HG03342 (cell line): ENCODE results near the gene OR6C6.
"Not testable (repeated sequence)": the region's sequence is repeated elsewhere in the genome, so short reads cannot be mapped to it uniquely, and the experiment has no call there.

Experiments
- ATAC-seq: cut with Tn5 transposase; IDR thresholded peaks from one replicate; pipeline ENCODE4 v1.9.1; 2021; ENCODE audit warnings: mild to moderate bottlenecking, moderate library complexity; ENCODE audit not compliant: unreplicated experiment

OR6C6 gene

DNA sequence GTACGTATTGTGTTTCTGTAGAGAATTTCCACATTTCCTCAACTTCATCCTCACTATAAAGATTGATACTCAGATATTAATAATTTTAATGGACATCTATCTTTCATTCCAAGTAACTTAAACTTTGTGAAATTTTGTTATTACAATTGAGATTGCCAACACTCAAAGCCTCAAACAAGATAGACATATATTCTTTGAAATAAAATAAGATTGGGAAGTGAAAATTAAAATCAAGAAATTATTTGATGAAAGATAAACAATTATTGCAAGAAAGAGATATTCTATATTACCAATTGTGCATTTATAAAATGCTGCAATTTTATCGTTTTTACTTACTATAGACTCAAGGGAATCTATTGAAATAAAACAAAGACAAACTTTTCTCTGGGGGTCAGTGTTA is at the start of gene OR6C6:
TSS of gene OR6C6 (minus strand) at position 101 of the 400 bp plus-strand sequence. CDS start 1,337 bp downstream, outside the sequence.
- ATAC-seq, result no peak

GRCh38 chr12:55336002-55336401 is 39.6 kb upstream of the OR6C6 start:
- ATAC-seq, result no peak

DNA sequence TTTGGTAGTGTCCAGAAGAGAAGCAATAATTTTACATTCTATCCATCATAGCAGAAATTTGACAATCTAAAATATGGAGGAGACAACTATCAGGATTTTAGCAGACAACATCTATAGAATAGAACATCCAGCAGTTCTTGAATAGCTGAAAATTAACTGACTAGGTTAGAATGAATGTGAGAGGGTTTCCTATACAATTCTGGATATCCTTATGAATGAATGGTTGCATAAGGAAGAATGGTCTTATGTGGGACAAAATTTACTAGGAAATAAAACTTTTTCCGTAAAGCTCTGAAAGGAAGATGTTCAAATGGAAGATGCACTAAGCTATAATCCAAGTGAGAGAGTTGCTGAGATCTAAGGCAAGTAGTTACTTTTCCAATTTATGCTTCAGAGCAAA is 34.1 kb upstream of the OR6C6 start, which contains the start of gene OR6C3:
TSS of gene OR6C3 (plus strand) at position 301 of the 400 bp plus-strand sequence. CDS start 955 bp downstream, outside the sequence.
- ATAC-seq, result no peak

DNA sequence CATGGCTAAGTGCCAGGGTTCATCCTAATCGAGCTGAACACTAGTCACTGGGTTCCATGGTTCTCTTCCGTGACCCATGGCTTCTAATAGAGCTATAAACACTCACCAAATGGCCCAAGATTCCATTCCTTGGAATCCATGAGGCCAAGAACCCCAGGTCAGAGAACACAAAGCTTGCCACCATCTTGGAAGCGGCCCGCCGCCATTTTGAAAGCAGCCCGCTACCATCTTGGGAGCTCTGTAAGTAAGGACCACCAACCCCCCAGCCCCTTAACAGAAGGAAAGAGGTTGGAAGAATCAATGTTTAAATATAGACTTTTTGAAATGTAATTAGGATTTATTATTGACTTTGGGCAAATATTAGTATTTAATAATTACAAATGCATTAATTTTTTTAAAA is 29.4 kb upstream of the OR6C6 start:
- not testable (repeated sequence) for ATAC-seq

GRCh38 chr12:55320201-55320600 is 23.8 kb upstream of the OR6C6 start:
- ATAC-seq, result no peak

- no peak for ATAC-seq
Observed at GRCh38 chr12:55314043-55314442, 17.7 kb upstream of the OR6C6 start, which contains the start of gene OR6C1. OR6C1 (plus strand) TSS chr12:55314343; CDS start chr12:55320600, 6,257 bp downstream.

DNA sequence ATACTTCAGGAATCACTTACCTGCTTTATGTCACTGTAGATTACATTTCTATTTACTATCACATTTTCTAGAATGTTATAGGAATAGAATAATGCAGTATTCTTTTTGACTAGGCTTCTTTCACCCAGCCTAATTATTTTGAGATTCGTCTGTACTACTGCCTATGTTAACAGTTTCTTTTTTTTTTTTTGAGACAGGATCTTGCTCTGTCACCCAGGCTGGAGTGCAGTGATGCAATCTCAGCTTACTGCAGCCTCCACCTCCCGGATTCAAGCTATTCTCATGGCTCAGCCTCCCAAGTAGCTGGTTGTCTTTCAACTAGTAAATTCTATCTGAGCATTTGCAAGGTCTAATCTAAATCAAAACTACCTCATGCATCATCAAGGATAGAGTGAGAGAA is 6.4 kb downstream of the OR6C6 start:
- no peak for ATAC-seq

GRCh38 chr12:55280991-55281390 is 15.4 kb downstream of the OR6C6 start:
- ATAC-seq, result no peak

GRCh38 chr12:55258303-55258702 is 38.1 kb downstream of the OR6C6 start:
- no peak for ATAC-seq

- no peak for ATAC-seq
Observed at GRCh38 chr12:55256831-55257230, 39.5 kb downstream of the OR6C6 start.

DNA sequence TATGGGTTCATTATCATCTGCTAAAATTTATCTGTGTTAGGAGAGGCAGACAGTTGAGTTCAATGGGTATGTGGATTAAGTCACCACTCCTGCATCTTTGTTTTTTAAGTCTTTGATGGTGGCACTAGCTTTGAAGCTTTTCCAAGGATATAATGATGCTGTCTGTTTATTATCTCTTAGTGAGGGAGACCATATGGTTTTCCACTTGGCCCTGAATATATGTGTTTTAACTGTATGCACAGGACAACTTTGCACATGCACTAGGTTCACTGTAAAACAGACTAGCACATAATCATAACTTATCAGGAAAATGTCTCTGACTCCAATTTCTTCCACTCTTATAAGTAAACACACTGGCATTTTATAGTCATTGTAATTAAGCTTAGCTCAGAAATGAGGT is 43.1 kb downstream of the OR6C6 start:
- no peak for ATAC-seq

GRCh38 chr12:55250944-55251343 is 45.4 kb downstream of the OR6C6 start:
- no peak for ATAC-seq

DNA sequence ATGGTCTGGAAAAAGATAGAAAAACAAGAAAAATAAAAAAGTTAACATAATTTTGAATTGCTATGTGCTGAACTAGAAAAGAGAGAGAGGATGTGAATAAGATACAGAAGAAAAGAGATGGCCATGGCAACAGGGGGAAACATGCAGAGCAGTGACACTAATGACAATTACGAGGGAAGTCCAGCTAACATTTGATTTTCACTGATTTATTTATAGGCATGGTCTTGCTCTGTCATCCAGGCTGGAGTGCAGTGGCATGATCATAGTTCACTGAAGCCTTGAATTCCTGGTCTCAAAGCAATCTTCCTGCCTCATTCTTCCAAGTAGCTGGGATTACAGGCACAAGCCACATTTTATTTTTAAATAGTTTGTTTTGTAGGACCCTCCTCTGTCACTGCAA is 50.2 kb downstream of the OR6C6 start:
- ATAC-seq, result no peak

DNA sequence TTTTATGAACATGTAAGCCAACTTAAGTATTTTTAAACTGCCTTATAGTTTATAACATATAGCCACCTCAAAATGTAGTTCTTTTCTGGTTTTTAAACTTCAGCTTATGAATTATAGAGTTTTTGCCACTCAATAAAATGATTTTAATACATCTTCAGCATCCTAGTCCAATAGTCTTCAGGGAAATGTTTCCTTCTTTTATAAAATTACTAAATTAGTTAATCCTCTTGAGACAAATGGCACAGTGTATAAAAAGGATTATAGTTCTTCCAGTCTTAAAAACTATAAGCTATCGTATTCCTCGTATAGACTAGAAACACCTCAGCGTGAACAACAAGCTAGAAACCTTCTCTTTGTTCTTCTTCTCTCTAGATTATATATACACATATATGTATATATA is 52.1 kb downstream of the OR6C6 start, which contains the start of gene OR6C74:
TSS of gene OR6C74 (plus strand) at position 301 of the 400 bp plus-strand sequence. CDS start 2,679 bp downstream, outside the sequence.
- ATAC-seq, result no peak
